ENCODE results near the gene SERPINB7. TPM values are rescaled to one million over a fixed set of nuclear protein-coding genes. Genes with fewer than 3 reads are reported as not detected.

Gene SERPINB7
- total RNA-seq, 1 donor from 2014 or later: not detected

DNA sequence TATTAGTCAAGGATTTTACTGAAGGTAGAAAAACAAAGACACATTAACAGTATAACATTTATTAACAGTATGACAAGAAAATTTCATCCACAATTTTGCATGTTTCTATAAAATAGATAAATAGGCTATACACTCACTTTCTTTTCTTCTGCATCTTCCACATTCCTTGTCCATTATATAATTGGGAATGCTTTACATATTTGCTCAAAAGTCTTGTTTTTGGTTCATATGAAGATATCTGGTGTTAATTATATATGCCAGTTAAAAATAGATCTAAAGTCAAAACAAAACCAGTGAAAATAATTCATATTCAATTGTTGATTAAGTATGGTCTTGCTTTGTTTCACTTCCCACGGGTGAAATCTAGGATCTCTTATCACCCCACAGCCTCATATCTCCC is 53.4 kb downstream of the SERPINB7 start:
- H2AFZ ChIP-seq (replicated peaks): no peak overlapping the region
- no peak overlapping the region for H3K4me3 Mint-ChIP-seq
- TF ChIP-seq EZH2phosphoT487 (IDR thresholded peaks at IDR 0.05) (no peak), EZH2 (IDR thresholded peaks at IDR 0.05) (no peak)
- TF ChIP-seq, protein P1, sequence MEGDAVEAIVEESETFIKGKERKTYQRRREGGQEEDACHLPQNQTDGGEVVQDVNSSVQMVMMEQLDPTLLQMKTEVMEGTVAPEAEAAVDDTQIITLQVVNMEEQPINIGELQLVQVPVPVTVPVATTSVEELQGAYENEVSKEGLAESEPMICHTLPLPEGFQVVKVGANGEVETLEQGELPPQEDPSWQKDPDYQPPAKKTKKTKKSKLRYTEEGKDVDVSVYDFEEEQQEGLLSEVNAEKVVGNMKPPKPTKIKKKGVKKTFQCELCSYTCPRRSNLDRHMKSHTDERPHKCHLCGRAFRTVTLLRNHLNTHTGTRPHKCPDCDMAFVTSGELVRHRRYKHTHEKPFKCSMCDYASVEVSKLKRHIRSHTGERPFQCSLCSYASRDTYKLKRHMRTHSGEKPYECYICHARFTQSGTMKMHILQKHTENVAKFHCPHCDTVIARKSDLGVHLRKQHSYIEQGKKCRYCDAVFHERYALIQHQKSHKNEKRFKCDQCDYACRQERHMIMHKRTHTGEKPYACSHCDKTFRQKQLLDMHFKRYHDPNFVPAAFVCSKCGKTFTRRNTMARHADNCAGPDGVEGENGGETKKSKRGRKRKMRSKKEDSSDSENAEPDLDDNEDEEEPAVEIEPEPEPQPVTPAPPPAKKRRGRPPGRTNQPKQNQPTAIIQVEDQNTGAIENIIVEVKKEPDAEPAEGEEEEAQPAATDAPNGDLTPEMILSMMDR (IDR thresholded peaks at IDR 0.05): no peak
- no peaks in the 10 kb centered on the region for H3K9me3 ChIP-seq (ENCODE audit: low read depth)
- no peaks in the 10 kb centered on the region for H3K27me3 ChIP-seq
- no peak overlapping the region for H3K4me2 ChIP-seq
- no peaks in the 10 kb centered on the region for H3K9me3 Mint-ChIP-seq
- H4K20me1 ChIP-seq (ENCODE audit: low read depth): no peaks in the 10 kb centered on the region
- no peaks in the 10 kb centered on the region for H3K79me2 ChIP-seq (ENCODE audit: low read depth)
- H3K36me3 Mint-ChIP-seq: no peaks in the 10 kb centered on the region
- H3K27ac ChIP-seq: no peak overlapping the region
- no peak overlapping the region for H3K9ac ChIP-seq
- no peak overlapping the region for H3K27ac Mint-ChIP-seq
- no peak for DNase-seq (ENCODE audit: low spot score)
- H3K27me3 Mint-ChIP-seq (ENCODE audit: insufficient read depth, low read depth): peaks cover 5% of the 10 kb centered on the region
- no peak overlapping the region for H3K4me3 ChIP-seq
- H3F3A ChIP-seq (ENCODE audit: low read depth): no peaks in the 10 kb centered on the region
- H3K36me3 ChIP-seq: no peaks in the 10 kb centered on the region
- no peaks in the 10 kb centered on the region for H3K4me1 Mint-ChIP-seq
- no peaks in the 10 kb centered on the region for H3K4me1 ChIP-seq

DNA sequence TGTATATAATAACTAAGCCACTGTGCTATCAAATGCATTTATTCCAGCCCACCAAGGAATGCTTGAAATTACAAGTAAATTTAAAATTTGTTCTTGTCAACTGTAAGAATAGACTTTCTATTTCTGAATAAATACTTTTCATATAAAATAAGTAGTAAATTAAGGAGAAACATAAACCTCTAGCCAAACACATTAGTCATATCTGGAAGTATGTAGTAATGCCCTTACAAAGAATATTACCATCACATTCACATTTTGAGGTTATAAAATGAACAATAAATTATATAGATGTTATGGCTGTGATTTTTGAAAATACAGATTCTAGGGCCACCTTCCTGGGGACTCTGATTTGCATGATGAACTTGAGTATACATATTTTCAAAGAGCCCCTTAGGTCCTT is 54.7 kb downstream of the SERPINB7 start:
- no peaks in the 10 kb centered on the region for H4K20me1 ChIP-seq (ENCODE audit: low read depth)
- H3K4me1 ChIP-seq: no peaks in the 10 kb centered on the region
- H3K4me1 Mint-ChIP-seq: no peaks in the 10 kb centered on the region
- no peak for DNase-seq (ENCODE audit: low spot score)
- H3K27me3 Mint-ChIP-seq (ENCODE audit: insufficient read depth, low read depth): peaks cover 4% of the 10 kb centered on the region
- no peak overlapping the region for H3K4me2 ChIP-seq
- H3K9me3 Mint-ChIP-seq: no peaks in the 10 kb centered on the region
- H2AFZ ChIP-seq (replicated peaks): no peak overlapping the region
- no peaks in the 10 kb centered on the region for H3K27me3 ChIP-seq
- no peak overlapping the region for H3K9ac ChIP-seq
- no peak overlapping the region for H3K27ac ChIP-seq
- H3F3A ChIP-seq (ENCODE audit: low read depth): no peaks in the 10 kb centered on the region
- H3K4me3 ChIP-seq: no peak overlapping the region
- H3K9me3 ChIP-seq (ENCODE audit: low read depth): no peaks in the 10 kb centered on the region
- H3K36me3 Mint-ChIP-seq: no peaks in the 10 kb centered on the region
- no peaks in the 10 kb centered on the region for H3K36me3 ChIP-seq
- no peak for TF ChIP-seq EZH2phosphoT487 (IDR thresholded peaks at IDR 0.05)
- TF ChIP-seq EZH2 (IDR thresholded peaks at IDR 0.05): no peak
- TF ChIP-seq, protein P1 (IDR thresholded peaks at IDR 0.05): no peak
- H3K79me2 ChIP-seq (ENCODE audit: low read depth): no peaks in the 10 kb centered on the region
- no peak overlapping the region for H3K4me3 Mint-ChIP-seq
- no peak overlapping the region for H3K27ac Mint-ChIP-seq

- H3K27ac ChIP-seq: no peak overlapping the region
- H3K36me3 Mint-ChIP-seq: no peaks in the 10 kb centered on the region
- H3F3A ChIP-seq (ENCODE audit: low read depth): no peaks in the 10 kb centered on the region
- H4K20me1 ChIP-seq (ENCODE audit: low read depth): no peaks in the 10 kb centered on the region
- H3K79me2 ChIP-seq (ENCODE audit: low read depth): no peaks in the 10 kb centered on the region
- no peaks in the 10 kb centered on the region for H3K4me1 Mint-ChIP-seq
- H3K27ac Mint-ChIP-seq: no peak overlapping the region
- no peak for TF ChIP-seq EZH2phosphoT487 (IDR thresholded peaks at IDR 0.05)
- TF ChIP-seq EZH2 (IDR thresholded peaks at IDR 0.05): no peak
- TF ChIP-seq, protein P1 (IDR thresholded peaks at IDR 0.05): no peak
- H3K9me3 ChIP-seq (ENCODE audit: low read depth): no peaks in the 10 kb centered on the region
- no peaks in the 10 kb centered on the region for H3K27me3 ChIP-seq
- no peak overlapping the region for H2AFZ ChIP-seq (replicated peaks)
- H3K4me3 ChIP-seq: no peak overlapping the region
- H3K36me3 ChIP-seq: no peaks in the 10 kb centered on the region
- H3K9ac ChIP-seq: no peak overlapping the region
- no peak overlapping the region for H3K4me3 Mint-ChIP-seq
- no peak for DNase-seq (ENCODE audit: low spot score)
- H3K9me3 Mint-ChIP-seq: no peaks in the 10 kb centered on the region
- H3K4me1 ChIP-seq: no peaks in the 10 kb centered on the region
- no peak overlapping the region for H3K4me2 ChIP-seq
- peaks cover 2% of the 10 kb centered on the region for H3K27me3 Mint-ChIP-seq (ENCODE audit: insufficient read depth, low read depth)
Observed at GRCh38 chr18:63831080-63831788, 56.0 kb downstream of the SERPINB7 start.
